Islet precursor cell (in vitro differentiated cells): ENCODE measurements around the gene UBE2J2.

Experiments used
- DNase-seq: peaks from one replicate; pipeline ENCODE4 v3.0.0-alpha.2; 2018

The UBE2J2 gene

GRCh38 chr1:1279028-1279427 lies 5.4 kb upstream of the UBE2J2 start:
- no peak for DNase-seq

- DNase-seq: no peak
Observed at GRCh38 chr1:1278620-1279019, 5.0 kb upstream of the UBE2J2 start.

- no peak for DNase-seq
Observed at GRCh38 chr1:1275836-1276235, 2.2 kb upstream of the UBE2J2 start.

- no peak for DNase-seq
Observed at GRCh38 chr1:1274931-1275431, 1.3 kb upstream of the UBE2J2 start.

- DNase-seq: no peak
Observed at GRCh38 chr1:1274299-1274930, 761 bp upstream of the UBE2J2 start.

- DNase-seq: no peak
Observed at GRCh38 chr1:1273209-1273511, 494 bp downstream of the UBE2J2 start.

- DNase-seq: no peak
Observed at GRCh38 chr1:1272341-1273208, 1.1 kb downstream of the UBE2J2 start.

GRCh38 chr1:1270813-1271212 lies 2.8 kb downstream of the UBE2J2 start:
- DNase-seq: no peak

GRCh38 chr1:1268284-1268682 lies 5.4 kb downstream of the UBE2J2 start:
- no peak for DNase-seq

- no peak for DNase-seq
Observed at GRCh38 chr1:1267488-1268283, 6.0 kb downstream of the UBE2J2 start.

- DNase-seq: no peak
Observed at GRCh38 chr1:1264868-1265272, 8.8 kb downstream of the UBE2J2 start.

GRCh38 chr1:1264026-1264425 lies 9.6 kb downstream of the UBE2J2 start:
- DNase-seq: no peak

GRCh38 chr1:1262758-1263157 lies 10.9 kb downstream of the UBE2J2 start:
- DNase-seq: no peak

- DNase-seq: no peak
Observed at GRCh38 chr1:1262071-1262470, 11.6 kb downstream of the UBE2J2 start.

- no peak for DNase-seq
Observed at GRCh38 chr1:1260843-1261560, 12.7 kb downstream of the UBE2J2 start.

GRCh38 chr1:1259951-1260600 lies 13.6 kb downstream of the UBE2J2 start:
- no peak for DNase-seq

GRCh38 chr1:1259540-1259939 lies 14.1 kb downstream of the UBE2J2 start:
- no peak for DNase-seq

- DNase-seq: no peak
Observed at GRCh38 chr1:1259119-1259488, 14.6 kb downstream of the UBE2J2 start.

GRCh38 chr1:1256956-1257871 lies 16.4 kb downstream of the UBE2J2 start:
- no peak for DNase-seq

GRCh38 chr1:1255611-1256010 lies 18.0 kb downstream of the UBE2J2 start:
- DNase-seq: no peak

- DNase-seq: no peak
Observed at GRCh38 chr1:1255078-1255477, 18.6 kb downstream of the UBE2J2 start.

GRCh38 chr1:1254667-1254998 lies 19.0 kb downstream of the UBE2J2 start:
- DNase-seq: no peak
